ENCODE results near the gene CMTM4. TPM values are rescaled to one million over a fixed set of nuclear protein-coding genes. Genes with fewer than 3 reads are reported as not detected.
"Not testable (repeated sequence)": the region's sequence is repeated elsewhere in the genome, so short reads cannot be mapped to it uniquely, and the experiment has no call there.

CMTM4 gene
- total RNA-seq, 1 donor from 2014 or later = 11.3 TPM

DNA sequence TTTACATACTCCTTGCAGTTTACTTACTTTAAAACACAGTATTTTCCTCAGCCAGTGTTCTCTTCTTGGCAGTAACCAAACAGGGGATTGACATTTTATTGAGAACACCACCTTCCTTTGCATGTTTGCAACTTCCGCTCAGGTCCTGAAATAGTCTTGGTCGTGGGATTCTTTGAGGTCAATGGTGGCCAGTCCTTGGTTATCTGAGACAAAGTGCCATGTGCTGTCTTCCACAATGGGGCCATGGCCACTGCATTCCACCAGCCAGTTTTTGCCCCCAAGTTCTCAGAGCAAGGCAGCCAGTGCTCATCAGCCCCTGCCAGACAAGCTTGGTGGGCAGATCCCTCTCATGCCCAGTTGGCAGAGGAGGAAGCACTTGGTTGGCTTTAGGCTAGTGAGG lies 22.9 kb downstream of the CMTM4 start:
- Histone ChIP-seq H3K4me1 (peaks cover 7% of the 10 kb centered on the region), H3K4me3 (no peak overlapping the region), H3K27me3 (ENCODE audit: low read depth) (no peaks in the 10 kb centered on the region), H3K27ac (replicated peaks) (no peak overlapping the region), H3K36me3 (no peaks in the 10 kb centered on the region), H3K9me3 (replicated peaks) (no peaks in the 10 kb centered on the region)
- intact Hi-C loops (cut with micrococcal nuclease) = no loop called here
- DNase-seq = no peak
- TF ChIP-seq, protein P1, sequence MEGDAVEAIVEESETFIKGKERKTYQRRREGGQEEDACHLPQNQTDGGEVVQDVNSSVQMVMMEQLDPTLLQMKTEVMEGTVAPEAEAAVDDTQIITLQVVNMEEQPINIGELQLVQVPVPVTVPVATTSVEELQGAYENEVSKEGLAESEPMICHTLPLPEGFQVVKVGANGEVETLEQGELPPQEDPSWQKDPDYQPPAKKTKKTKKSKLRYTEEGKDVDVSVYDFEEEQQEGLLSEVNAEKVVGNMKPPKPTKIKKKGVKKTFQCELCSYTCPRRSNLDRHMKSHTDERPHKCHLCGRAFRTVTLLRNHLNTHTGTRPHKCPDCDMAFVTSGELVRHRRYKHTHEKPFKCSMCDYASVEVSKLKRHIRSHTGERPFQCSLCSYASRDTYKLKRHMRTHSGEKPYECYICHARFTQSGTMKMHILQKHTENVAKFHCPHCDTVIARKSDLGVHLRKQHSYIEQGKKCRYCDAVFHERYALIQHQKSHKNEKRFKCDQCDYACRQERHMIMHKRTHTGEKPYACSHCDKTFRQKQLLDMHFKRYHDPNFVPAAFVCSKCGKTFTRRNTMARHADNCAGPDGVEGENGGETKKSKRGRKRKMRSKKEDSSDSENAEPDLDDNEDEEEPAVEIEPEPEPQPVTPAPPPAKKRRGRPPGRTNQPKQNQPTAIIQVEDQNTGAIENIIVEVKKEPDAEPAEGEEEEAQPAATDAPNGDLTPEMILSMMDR (IDR thresholded peaks at IDR 0.05; ENCODE audit: borderline replicate concordance) = no peak

DNA sequence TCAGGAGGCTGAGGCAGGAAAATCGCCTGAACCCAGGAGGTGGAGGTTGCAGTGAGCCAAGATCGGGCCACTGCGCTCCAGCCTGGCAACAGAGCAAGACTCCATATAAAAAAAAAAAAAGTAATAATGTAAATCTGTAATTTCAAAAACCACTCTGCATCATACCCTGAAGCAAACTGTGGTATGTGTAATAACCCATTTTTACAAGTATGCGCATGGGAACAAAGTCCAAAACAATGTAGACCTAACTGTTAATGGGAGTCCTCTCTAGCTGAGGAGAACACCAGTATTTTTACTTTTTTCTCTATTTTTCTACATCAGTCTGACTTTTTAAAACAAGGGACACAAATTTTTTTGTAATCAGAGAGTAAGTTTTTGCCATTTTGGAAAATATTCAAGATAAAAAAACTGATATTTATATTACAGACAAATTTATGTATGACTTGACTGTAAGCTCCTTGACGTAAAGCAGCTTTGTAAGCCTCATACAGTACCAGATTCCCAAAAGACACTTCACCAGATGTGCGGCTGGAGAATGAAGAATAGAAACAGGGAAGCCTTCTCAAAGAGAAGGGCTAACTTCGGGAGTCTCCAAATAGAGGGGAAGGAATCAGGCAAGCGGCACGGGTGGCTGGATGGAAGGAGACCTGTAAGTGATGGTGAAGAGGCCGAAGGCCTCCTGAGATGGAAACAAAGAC lies 25.7 kb downstream of the CMTM4 start:
- no peak overlapping the region for H3K4me3 ChIP-seq
- no peak overlapping the region for H3K27ac ChIP-seq (replicated peaks)
- intact Hi-C loops (cut with micrococcal nuclease) = no loop called here
- DNase-seq = no peak
- TF ChIP-seq, protein P1 (IDR thresholded peaks at IDR 0.05; ENCODE audit: borderline replicate concordance) = no peak
- H3K36me3 ChIP-seq = no peaks in the 10 kb centered on the region
- H3K4me1 ChIP-seq = no peaks in the 10 kb centered on the region
- H3K27me3 ChIP-seq (ENCODE audit: low read depth) = no peaks in the 10 kb centered on the region
- H3K9me3 ChIP-seq (replicated peaks) = no peaks in the 10 kb centered on the region

DNA sequence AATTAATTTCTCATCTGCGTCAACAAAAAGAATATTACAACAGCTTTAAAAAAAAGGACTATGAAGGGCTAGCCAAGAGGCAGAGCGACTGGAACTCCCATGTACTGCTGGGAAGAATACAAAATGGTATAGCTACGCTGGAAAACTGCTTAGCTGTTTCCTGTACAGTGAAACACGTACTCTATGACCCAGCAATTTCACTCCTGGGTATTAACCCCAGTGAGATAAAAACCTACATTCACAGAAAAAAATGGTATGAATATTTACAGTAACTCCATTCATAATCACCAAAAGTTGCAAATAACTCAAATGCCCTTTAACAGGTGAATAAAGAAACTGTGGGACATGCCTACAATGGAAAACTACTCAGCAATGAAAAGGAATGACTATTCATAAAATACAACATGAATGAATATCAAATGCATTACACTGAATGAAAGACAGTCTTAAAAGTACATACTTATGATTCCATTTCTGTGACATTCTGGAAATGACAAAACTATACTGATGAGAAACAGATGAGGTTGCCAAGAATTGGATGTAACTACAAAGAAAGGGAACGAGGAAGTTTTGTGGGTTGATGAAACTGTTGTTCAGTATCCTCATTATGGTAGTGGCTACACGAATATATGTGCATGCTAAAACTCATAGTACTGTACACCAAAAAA lies 27.6 kb downstream of the CMTM4 start:
- H3K27ac ChIP-seq (replicated peaks) = no peak overlapping the region
- no peaks in the 10 kb centered on the region for H3K27me3 ChIP-seq (ENCODE audit: low read depth)
- H3K4me1 ChIP-seq = no peaks in the 10 kb centered on the region
- intact Hi-C loops (cut with micrococcal nuclease) = no loop called here
- DNase-seq = no peak
- H3K36me3 ChIP-seq = no peaks in the 10 kb centered on the region
- TF ChIP-seq, protein P1 (IDR thresholded peaks at IDR 0.05; ENCODE audit: borderline replicate concordance) = no peak
- H3K9me3 ChIP-seq (replicated peaks) = no peaks in the 10 kb centered on the region
- no peak overlapping the region for H3K4me3 ChIP-seq

DNA sequence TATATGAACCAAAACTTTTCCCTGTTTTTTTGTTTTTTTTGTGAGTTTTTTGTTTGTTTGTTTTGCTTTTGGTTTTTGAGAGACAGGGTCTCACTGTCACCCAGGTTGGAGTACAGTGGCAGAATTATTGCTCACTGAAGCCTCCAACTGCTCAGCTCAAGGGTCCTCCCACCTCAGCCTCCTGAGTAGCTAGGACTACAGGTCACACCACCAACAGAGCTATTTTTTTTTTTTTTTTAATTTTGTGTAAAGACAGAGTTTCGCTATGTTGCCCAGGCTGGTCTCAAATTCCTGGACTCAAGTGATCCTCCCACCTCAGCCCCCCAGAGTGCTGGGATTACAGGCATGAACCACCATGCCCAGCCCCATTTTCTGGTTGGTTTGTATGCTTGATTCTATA lies 28.6 kb downstream of the CMTM4 start:
- H3K36me3 ChIP-seq = no peaks in the 10 kb centered on the region
- H3K27me3 ChIP-seq (ENCODE audit: low read depth) = no peaks in the 10 kb centered on the region
- no peak for DNase-seq
- H3K4me3 ChIP-seq = no peak overlapping the region
- TF ChIP-seq, protein P1 (IDR thresholded peaks at IDR 0.05; ENCODE audit: borderline replicate concordance) = no peak
- intact Hi-C loops (cut with micrococcal nuclease) = no loop called here
- H3K4me1 ChIP-seq = no peaks in the 10 kb centered on the region
- H3K27ac ChIP-seq (replicated peaks) = no peak overlapping the region
- H3K9me3 ChIP-seq (replicated peaks) = no peaks in the 10 kb centered on the region

DNA sequence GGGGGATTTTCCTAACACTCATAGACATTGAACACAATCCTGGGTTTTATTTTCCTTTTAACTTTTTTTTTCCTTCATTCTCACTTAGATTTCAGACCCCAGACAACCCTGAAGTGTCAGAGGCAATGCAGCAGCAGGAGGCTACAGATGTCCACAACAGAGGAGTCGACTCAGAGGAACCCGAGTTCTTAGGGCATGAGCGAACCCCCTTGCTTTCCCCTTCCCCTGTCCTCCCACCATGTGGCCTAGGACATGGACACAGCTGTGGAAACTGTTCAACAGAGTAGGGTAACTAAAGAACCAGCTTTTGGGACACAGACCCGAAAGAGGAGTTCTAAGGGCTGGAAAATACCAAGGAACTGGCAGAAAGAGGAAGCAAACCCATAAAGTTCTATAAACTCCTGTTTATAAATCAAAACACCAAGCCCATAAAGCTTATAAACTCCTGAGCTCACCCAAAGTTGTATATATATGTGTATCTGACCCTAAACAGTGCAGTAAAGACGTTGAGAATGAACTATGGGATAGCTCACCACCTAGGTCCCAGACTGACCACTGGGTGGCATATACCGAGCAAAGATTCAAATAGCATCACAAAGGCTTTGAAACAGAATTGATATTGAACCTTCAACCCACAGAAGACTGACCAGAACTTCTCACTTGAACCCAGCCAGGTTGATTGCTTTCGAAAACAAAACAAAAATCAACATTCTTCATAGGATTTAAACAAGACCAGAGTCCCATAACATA lies 33.9 kb downstream of the CMTM4 start:
- intact Hi-C loops (cut with micrococcal nuclease) = no loop called here
- no peak for DNase-seq
- peaks cover 30% of the 10 kb centered on the region for H3K4me1 ChIP-seq
- peak overlapping the region; percentile 73 for H3K27ac ChIP-seq (replicated peaks)
- no peak overlapping the region for H3K4me3 ChIP-seq
- H3K27me3 ChIP-seq (ENCODE audit: low read depth) = no peaks in the 10 kb centered on the region
- no peaks in the 10 kb centered on the region for H3K9me3 ChIP-seq (replicated peaks)
- TF ChIP-seq, protein P1 (IDR thresholded peaks at IDR 0.05; ENCODE audit: borderline replicate concordance) = peak; percentile 59
- H3K36me3 ChIP-seq = no peaks in the 10 kb centered on the region

DNA sequence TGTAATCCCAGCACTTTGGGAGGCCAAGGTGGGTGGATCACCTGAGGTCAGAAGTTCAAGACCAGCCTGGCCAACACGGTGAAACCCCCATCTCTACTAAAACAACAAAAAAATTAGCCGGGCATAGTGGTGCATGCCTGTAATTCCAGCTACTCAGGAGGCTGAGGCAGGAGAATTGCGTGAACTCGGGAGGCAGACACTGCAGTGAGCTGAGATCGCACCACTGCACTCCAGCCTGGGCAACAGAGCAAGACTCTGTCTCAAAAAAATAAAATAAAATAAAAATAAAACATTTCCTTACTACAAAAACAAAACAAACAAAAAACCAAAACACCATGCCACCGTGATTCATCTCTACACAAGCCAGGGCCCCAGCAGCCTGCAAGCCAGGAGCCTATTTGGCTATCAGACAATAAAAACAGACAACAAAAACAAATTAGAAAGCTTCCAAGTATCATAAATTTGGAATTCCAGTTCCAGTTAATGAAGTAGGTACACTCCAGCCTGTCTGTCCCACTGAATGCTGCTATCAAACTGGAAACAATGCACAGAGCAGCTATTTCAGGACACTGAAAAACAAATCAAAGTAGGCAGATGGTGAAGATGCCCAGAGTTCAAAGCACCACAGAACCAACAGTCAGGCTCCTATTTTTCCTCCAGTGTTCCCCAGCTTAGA lies 34.7 kb downstream of the CMTM4 start:
- H3K36me3 ChIP-seq; H3K9me3 ChIP-seq (replicated peaks); H3K27me3 ChIP-seq (ENCODE audit: low read depth); DNase-seq; intact Hi-C loops (cut with micrococcal nuclease); H3K4me3 ChIP-seq: not testable (repeated sequence)
- Histone ChIP-seq H3K27ac (replicated peaks) (peak overlapping the region; percentile 73), H3K4me1 (peaks cover 30% of the 10 kb centered on the region)

Measured in left ventricle myocardium inferior (tissue), 1 donor.